PC-3 (cell line): Measurements from ENCODE around the gene CD44. TPM values are rescaled to one million over a fixed set of nuclear protein-coding genes. Genes with fewer than 3 reads are reported as not detected.

Experiments
- ATAC-seq: fragments of 200-7000 bp; cut with Tn5 transposase; 2 replicates; pipeline ENCODE4 v1.9.1; 2020; ENCODE audit warnings: mild to moderate bottlenecking, moderate library complexity
- BruUV-seq: library from RNA; stranded (reverse); fragments of 400-500 nt; replicated peaks from 2 replicates; lab custom pipeline; 2021; lab: Mats Ljungman, UMichigan
- CTCF ChIA-PET: fragments of 300-600 bp; sonication (Branson Sonifier 250); formaldehyde crosslinking; loops from one replicate; lab custom pipeline; 2022; ENCODE audit warnings: antibody characterized with exemption; lab: Charles Lee
- POLR2A ChIA-PET: fragments of 300-600 bp; sonication (Branson Sonifier 250); formaldehyde crosslinking; loops from one replicate; lab custom pipeline; 2022; ENCODE audit warnings: antibody characterized with exemption; ENCODE audit not compliant: unreplicated experiment; lab: Charles Lee
- DNase-seq: peaks from one replicate; pipeline ENCODE4 v3.0.0-alpha.2; 2015
- H2AFZ ChIP-seq: fragments of 300-600 bp; sonication (generic); 2 replicates; pipeline ENCODE4 v1.6.0; 2016; ENCODE audit warnings: antibody characterized with exemption, low read length
- H3F3A ChIP-seq: fragments of 300-600 bp; sonication (generic); one replicate; pipeline ENCODE4 v1.6.0; 2017; ENCODE audit warnings: antibody characterized with exemption, low read length, control low read depth, mild to moderate bottlenecking; ENCODE audit not compliant: unreplicated experiment
- H3K27ac ChIP-seq: fragments of 300-600 bp; sonication (generic); 2 replicates; pipeline ENCODE4 v1.5.1; 2016; ENCODE audit warnings: mild to moderate bottlenecking, low read length
- H3K27me3 ChIP-seq: fragments of 300-600 bp; sonication (generic); 2 replicates; pipeline ENCODE4 v1.6.1; 2016; ENCODE audit warnings: low read length, mixed read lengths
- H3K36me3 ChIP-seq: fragments of 300-600 bp; sonication (generic); 2 replicates; pipeline ENCODE4 v1.6.1; 2016; ENCODE audit warnings: low read depth, mixed run types, low read length, mixed read lengths
- H3K4me1 ChIP-seq: fragments of 300-600 bp; sonication (generic); 2 replicates; pipeline ENCODE4 v1.5.1; 2016; ENCODE audit warnings: low read length; ENCODE audit not compliant: insufficient read depth
- H3K4me2 ChIP-seq: fragments of 300-600 bp; sonication (generic); 2 replicates; pipeline ENCODE4 v1.6.0; 2016; ENCODE audit warnings: low read length
- H3K4me3 ChIP-seq: fragments of 300-600 bp; sonication (generic); 2 replicates; pipeline ENCODE4 v1.5.1; 2016; ENCODE audit warnings: mild to moderate bottlenecking, low read length, mixed read lengths
- H3K79me2 ChIP-seq: fragments of 300-600 bp; sonication (generic); 2 replicates; pipeline ENCODE4 v1.6.1; 2017; ENCODE audit warnings: low read length, mixed read lengths
- H3K9ac ChIP-seq: fragments of 300-600 bp; sonication (generic); 2 replicates; pipeline ENCODE4 v1.6.0; 2016; ENCODE audit warnings: mild to moderate bottlenecking, low read length
- H3K9me2 ChIP-seq: fragments of 300-600 bp; sonication (generic); replicated peaks from 2 replicates; pipeline ENCODE4 v1.6.1; 2016; ENCODE audit warnings: mixed run types, low read length, mixed read lengths
- H3K9me3 ChIP-seq: fragments of 300-600 bp; sonication (generic); 2 replicates; pipeline ENCODE4 v1.6.1; 2016; ENCODE audit warnings: low read length, mixed read lengths
- H4K20me1 ChIP-seq: fragments of 300-600 bp; sonication (generic); 2 replicates; pipeline ENCODE4 v1.6.1; 2016; ENCODE audit warnings: low read length, mixed read lengths
- CTCF ChIP-seq: fragments of 300-600 bp; sonication (generic); conservative IDR thresholded peaks from 2 replicates; pipeline ENCODE4 v1.5.1; 2017; ENCODE audit warnings: antibody characterized with exemption, low read depth, mild to moderate bottlenecking, low read length
- EZH2 ChIP-seq: fragments of 300-600 bp; sonication (generic); IDR thresholded peaks from one replicate; pipeline ENCODE4 v1.6.1; 2017; ENCODE audit warnings: antibody characterized with exemption, mild to moderate bottlenecking, low read length; ENCODE audit not compliant: unreplicated experiment
- EZH2phosphoT487 ChIP-seq: fragments of 300-600 bp; sonication (generic); IDR thresholded peaks from 2 replicates; pipeline ENCODE4 v1.6.1; 2018; ENCODE audit warnings: mild to moderate bottlenecking, antibody characterized with exemption, low read length, borderline replicate concordance
- intact Hi-C: fragments of 100-400 bp; cut with micrococcal nuclease; formaldehyde crosslinking; loops from 2 replicates; pipeline ENCODE4 v1.9.0; 2023
- total RNA-seq: library from RNA; depleted of rRNA; stranded (reverse); fragments of >200 nt; gene quantifications from 2 replicates; pipeline ENCODE4 v1.2.3, GENCODE V29; 2014

The CD44 gene
- total RNA-seq, 1 experiment from 2014 or later = 181 TPM

DNA sequence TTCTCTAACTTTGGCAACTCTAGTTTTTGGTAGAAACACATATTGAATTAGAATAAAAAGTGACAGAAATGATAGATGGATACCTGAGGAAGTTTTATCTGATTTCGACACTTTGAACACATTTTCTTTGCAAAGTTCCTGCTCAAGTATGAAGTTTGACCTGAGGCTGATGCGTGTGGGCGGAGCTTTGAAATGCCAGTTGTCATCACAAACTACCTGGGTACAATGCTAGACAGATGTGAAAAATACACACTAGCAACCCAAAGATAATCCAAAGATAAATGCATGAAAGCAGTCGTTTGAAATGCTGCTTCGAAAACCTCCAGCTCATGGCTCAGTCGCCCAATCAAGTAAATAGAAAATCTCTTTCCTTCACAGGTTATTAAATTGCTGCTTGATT is 54.8 kb downstream of the CD44 start:
- H3K36me3 ChIP-seq = peaks cover 86% of the 10 kb centered on the region

GRCh38 chr11:35197292-35197691 is 58.3 kb downstream of the CD44 start:
- no peak overlapping the region for H2AFZ ChIP-seq
- no peaks in the 10 kb centered on the region for H3F3A ChIP-seq
- no peak for ATAC-seq
- CTCF ChIA-PET = no interaction called here
- no peak overlapping the region for H3K4me3 ChIP-seq
- H3K4me2 ChIP-seq = no peak overlapping the region
- BruUV-seq = no TSS peak
- H3K9me2 ChIP-seq = no peaks in the 10 kb centered on the region
- no peaks in the 10 kb centered on the region for H3K27me3 ChIP-seq
- no peak overlapping the region for H3K27ac ChIP-seq
- no peaks in the 10 kb centered on the region for H3K9me3 ChIP-seq
- H3K9ac ChIP-seq = no peak overlapping the region
- intact Hi-C loops = no loop called here
- H3K79me2 ChIP-seq = peaks cover 28% of the 10 kb centered on the region
- no peak for DNase-seq
- POLR2A ChIA-PET = no interaction called here
- H4K20me1 ChIP-seq = 0 out of 2 replicates have a peak, but pooled peaks cover 4% of the 10 kb centered on the region
- H3K36me3 ChIP-seq = peaks cover 83% of the 10 kb centered on the region
- TF ChIP-seq EZH2phosphoT487 (no peak), EZH2 (no peak), CTCF (no peak)
- H3K4me1 ChIP-seq = no peaks in the 10 kb centered on the region

More for the DNA sequence above, 54.8 kb downstream of the CD44 start:
- H3K9me3 ChIP-seq = no peaks in the 10 kb centered on the region
- H3K4me1 ChIP-seq = no peaks in the 10 kb centered on the region
- H3K4me2 ChIP-seq = no peak overlapping the region
- H3K79me2 ChIP-seq = peaks cover 55% of the 10 kb centered on the region
- TF ChIP-seq CTCF (no peak), EZH2 (no peak), EZH2phosphoT487 (no peak)
- ATAC-seq (no peak), DNase-seq (no peak)
- 0 out of 2 replicates have a peak, but pooled peaks cover 4% of the 10 kb centered on the region for H4K20me1 ChIP-seq
- no peaks in the 10 kb centered on the region for H3F3A ChIP-seq
- no TSS peak for BruUV-seq
- ChIA-PET CTCF (no interaction called here), POLR2A (no interaction called here)
- no peaks in the 10 kb centered on the region for H3K27me3 ChIP-seq
- H3K9ac ChIP-seq = no peak overlapping the region
- no peak overlapping the region for H2AFZ ChIP-seq
- H3K9me2 ChIP-seq = no peaks in the 10 kb centered on the region
- intact Hi-C loops = no loop called here
- H3K4me3 ChIP-seq = no peak overlapping the region
- no peak overlapping the region for H3K27ac ChIP-seq

DNA sequence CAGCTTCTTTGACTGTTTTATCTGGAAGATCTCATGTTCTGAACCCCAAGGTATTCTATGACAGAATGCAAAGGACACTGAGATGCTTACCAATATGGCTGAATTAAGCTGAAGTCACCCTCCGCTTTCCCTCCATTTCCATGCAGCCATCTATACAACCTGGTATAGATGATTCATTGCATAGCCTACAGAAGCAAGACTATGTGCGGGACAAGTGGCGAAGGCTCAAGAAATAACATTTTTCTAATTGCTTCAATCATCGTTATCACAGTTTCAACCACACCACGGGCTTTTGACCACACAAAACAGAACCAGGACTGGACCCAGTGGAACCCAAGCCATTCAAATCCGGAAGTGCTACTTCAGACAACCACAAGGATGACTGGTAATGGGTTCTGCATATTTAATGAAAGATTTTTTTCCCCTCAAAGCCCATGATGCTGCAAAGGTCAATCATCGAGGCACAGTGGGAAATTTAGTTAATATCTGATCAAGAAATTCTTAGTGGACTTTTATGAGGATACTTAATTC is 61.9 kb downstream of the CD44 start:
- H3K9ac ChIP-seq = no peak overlapping the region
- intact Hi-C loops = no loop called here
- H3K4me1 ChIP-seq = no peaks in the 10 kb centered on the region
- ATAC-seq = no peak
- H2AFZ ChIP-seq = no peak overlapping the region
- H3K79me2 ChIP-seq = peaks cover 10% of the 10 kb centered on the region; the same call in 1 of the 2 replicates
- DNase-seq = no peak
- no peaks in the 10 kb centered on the region; the same call in 1 of the 2 replicates for H4K20me1 ChIP-seq
- TF ChIP-seq EZH2 = no peak
- TF ChIP-seq EZH2phosphoT487 = no peak
- TF ChIP-seq CTCF = no peak
- CTCF ChIA-PET = no interaction called here
- peaks cover 89% of the 10 kb centered on the region for H3K36me3 ChIP-seq
- no TSS peak for BruUV-seq
- no peak overlapping the region for H3K27ac ChIP-seq
- POLR2A ChIA-PET = no interaction called here
- no peak overlapping the region for H3K4me3 ChIP-seq
- H3K9me3 ChIP-seq = no peaks in the 10 kb centered on the region
- no peaks in the 10 kb centered on the region for H3K27me3 ChIP-seq
- H3F3A ChIP-seq = no peaks in the 10 kb centered on the region
- H3K4me2 ChIP-seq = no peak overlapping the region
- no peaks in the 10 kb centered on the region for H3K9me2 ChIP-seq
